ENCODE results near the gene ABL1.

ABL1 gene

DNA sequence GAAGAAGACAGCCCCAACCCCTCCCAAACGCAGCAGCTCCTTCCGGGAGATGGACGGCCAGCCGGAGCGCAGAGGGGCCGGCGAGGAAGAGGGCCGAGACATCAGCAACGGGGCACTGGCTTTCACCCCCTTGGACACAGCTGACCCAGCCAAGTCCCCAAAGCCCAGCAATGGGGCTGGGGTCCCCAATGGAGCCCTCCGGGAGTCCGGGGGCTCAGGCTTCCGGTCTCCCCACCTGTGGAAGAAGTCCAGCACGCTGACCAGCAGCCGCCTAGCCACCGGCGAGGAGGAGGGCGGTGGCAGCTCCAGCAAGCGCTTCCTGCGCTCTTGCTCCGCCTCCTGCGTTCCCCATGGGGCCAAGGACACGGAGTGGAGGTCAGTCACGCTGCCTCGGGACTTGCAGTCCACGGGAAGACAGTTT, 49.1 kb downstream of the ABL1 start:
- in situ Hi-C loops (cut with MboI; ENCODE audit: low pct_unique_long_range_greater_than_20kb, low sequenced_read_pairs, unreplicated experiment): no loop called here
- TF ChIP-seq, protein P1, sequence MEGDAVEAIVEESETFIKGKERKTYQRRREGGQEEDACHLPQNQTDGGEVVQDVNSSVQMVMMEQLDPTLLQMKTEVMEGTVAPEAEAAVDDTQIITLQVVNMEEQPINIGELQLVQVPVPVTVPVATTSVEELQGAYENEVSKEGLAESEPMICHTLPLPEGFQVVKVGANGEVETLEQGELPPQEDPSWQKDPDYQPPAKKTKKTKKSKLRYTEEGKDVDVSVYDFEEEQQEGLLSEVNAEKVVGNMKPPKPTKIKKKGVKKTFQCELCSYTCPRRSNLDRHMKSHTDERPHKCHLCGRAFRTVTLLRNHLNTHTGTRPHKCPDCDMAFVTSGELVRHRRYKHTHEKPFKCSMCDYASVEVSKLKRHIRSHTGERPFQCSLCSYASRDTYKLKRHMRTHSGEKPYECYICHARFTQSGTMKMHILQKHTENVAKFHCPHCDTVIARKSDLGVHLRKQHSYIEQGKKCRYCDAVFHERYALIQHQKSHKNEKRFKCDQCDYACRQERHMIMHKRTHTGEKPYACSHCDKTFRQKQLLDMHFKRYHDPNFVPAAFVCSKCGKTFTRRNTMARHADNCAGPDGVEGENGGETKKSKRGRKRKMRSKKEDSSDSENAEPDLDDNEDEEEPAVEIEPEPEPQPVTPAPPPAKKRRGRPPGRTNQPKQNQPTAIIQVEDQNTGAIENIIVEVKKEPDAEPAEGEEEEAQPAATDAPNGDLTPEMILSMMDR (IDR thresholded peaks at IDR 0.05; ENCODE audit: extremely low read depth, insufficient read depth, missing control alignments): no peak
- no peak for DNase-seq (ENCODE audit: low spot score)

GRCh38 chr9:130884542-130885483, 49.8 kb downstream of the ABL1 start:
- no peak for DNase-seq (ENCODE audit: low spot score)
- in situ Hi-C loops (cut with MboI; ENCODE audit: low pct_unique_long_range_greater_than_20kb, low sequenced_read_pairs, unreplicated experiment): no loop called here
- TF ChIP-seq, protein P1 (IDR thresholded peaks at IDR 0.05; ENCODE audit: extremely low read depth, insufficient read depth, missing control alignments): no peak

DNA sequence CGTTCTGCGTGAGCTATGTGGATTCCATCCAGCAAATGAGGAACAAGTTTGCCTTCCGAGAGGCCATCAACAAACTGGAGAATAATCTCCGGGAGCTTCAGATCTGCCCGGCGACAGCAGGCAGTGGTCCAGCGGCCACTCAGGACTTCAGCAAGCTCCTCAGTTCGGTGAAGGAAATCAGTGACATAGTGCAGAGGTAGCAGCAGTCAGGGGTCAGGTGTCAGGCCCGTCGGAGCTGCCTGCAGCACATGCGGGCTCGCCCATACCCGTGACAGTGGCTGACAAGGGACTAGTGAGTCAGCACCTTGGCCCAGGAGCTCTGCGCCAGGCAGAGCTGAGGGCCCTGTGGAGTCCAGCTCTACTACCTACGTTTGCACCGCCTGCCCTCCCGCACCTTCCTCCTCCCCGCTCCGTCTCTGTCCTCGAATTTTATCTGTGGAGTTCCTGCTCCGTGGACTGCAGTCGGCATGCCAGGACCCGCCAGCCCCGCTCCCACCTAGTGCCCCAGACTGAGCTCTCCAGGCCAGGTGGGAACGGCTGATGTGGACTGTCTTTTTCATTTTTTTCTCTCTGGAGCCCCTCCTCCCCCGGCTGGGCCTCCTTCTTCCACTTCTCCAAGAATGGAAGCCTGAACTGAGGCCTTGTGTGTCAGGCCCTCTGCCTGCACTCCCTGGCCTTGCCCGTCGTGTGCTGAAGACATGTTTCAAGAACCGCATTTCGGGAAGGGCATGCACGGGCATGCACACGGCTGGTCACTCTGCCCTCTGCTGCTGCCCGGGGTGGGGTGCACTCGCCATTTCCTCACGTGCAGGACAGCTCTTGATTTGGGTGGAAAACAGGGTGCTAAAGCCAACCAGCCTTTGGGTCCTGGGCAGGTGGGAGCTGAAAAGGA, 50.7 kb downstream of the ABL1 start:
- TF ChIP-seq, protein P1 (IDR thresholded peaks at IDR 0.05; ENCODE audit: extremely low read depth, insufficient read depth, missing control alignments): no peak
- no peak for DNase-seq (ENCODE audit: low spot score)
- in situ Hi-C loops (cut with MboI; ENCODE audit: low pct_unique_long_range_greater_than_20kb, low sequenced_read_pairs, unreplicated experiment): no loop called here

DNA sequence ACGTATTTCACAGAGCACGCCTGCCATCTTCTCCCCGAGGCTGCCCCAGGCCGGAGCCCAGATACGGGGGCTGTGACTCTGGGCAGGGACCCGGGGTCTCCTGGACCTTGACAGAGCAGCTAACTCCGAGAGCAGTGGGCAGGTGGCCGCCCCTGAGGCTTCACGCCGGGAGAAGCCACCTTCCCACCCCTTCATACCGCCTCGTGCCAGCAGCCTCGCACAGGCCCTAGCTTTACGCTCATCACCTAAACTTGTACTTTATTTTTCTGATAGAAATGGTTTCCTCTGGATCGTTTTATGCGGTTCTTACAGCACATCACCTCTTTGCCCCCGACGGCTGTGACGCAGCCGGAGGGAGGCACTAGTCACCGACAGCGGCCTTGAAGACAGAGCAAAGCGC, 51.9 kb downstream of the ABL1 start:
- TF ChIP-seq, protein P1 (IDR thresholded peaks at IDR 0.05; ENCODE audit: extremely low read depth, insufficient read depth, missing control alignments): no peak
- no peak for DNase-seq (ENCODE audit: low spot score)
- in situ Hi-C loops (cut with MboI; ENCODE audit: low pct_unique_long_range_greater_than_20kb, low sequenced_read_pairs, unreplicated experiment): no loop called here

DNA sequence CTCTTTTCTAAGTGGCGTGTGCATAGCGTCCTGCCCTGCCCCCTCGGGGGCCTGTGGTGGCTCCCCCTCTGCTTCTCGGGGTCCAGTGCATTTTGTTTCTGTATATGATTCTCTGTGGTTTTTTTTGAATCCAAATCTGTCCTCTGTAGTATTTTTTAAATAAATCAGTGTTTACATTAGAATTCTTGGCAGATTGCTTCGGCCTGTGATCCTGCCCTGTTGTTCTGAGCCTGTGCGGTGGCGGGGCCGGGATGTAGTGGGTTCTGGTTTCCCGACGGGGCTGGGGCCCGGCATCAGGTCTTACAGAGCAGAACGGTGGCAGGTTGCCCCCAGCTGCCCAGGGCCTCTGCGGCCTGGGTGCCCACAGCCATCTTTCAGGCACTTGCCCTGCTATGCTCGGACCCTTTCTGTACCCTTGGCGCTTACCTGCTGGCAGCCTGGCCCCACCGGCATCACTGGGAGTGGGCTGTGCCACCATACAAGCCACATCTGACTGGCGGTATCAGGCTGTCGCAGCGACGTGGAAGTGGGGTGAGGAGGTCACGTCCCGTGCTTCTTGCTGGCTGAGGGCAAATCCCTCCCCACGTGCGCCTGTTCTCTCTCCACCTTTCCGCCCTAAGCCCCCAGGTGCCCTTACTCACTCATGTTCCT, 52.6 kb downstream of the ABL1 start:
- no peak for DNase-seq (ENCODE audit: low spot score)
- in situ Hi-C loops (cut with MboI; ENCODE audit: low pct_unique_long_range_greater_than_20kb, low sequenced_read_pairs, unreplicated experiment): no loop called here
- TF ChIP-seq, protein P1 (IDR thresholded peaks at IDR 0.05; ENCODE audit: extremely low read depth, insufficient read depth, missing control alignments): no peak

Measured in GM13977 (cell line).